ENCODE results near the gene SHMT1.
"Not testable (repeated sequence)": the region's sequence is repeated elsewhere in the genome, so short reads cannot be mapped to it uniquely, and the experiment has no call there.

Gene SHMT1

DNA sequence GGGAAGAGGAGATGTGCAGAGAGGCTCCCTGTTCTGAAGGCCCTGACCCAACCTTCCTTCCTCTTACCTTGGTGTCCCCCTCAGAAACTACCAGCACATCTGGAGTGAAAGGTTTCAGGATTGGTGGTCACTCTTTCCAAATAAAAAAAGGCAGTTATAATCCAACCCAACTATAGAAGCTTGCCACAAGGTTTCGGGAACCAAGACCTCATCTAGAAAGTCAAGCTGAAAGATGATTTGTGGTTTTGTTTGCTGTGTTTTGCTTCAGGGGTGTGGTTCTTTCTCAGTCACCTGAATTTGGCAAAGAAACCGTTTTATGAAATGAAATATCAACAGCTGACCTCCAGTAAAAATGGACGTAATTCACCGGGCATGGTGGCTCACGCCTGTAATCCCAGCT is 19.3 kb downstream of the SHMT1 start:
- no peaks in the 10 kb centered on the region for H3K27me3 ChIP-seq (ENCODE audit: insufficient read depth, low read depth)
- H3K9ac ChIP-seq: no peak overlapping the region
- H3K79me2 ChIP-seq (ENCODE audit: insufficient read depth, low read depth): no peaks in the 10 kb centered on the region
- peaks cover 34% of the 10 kb centered on the region for H3K4me1 ChIP-seq (ENCODE audit: low read depth, poor library complexity, severe bottlenecking)
- H3K36me3 ChIP-seq (ENCODE audit: insufficient read depth): no peaks in the 10 kb centered on the region
- peak overlapping the region; percentile 53; the same call in 1 of the 2 replicates for H3K27ac ChIP-seq
- TF ChIP-seq, protein P1, sequence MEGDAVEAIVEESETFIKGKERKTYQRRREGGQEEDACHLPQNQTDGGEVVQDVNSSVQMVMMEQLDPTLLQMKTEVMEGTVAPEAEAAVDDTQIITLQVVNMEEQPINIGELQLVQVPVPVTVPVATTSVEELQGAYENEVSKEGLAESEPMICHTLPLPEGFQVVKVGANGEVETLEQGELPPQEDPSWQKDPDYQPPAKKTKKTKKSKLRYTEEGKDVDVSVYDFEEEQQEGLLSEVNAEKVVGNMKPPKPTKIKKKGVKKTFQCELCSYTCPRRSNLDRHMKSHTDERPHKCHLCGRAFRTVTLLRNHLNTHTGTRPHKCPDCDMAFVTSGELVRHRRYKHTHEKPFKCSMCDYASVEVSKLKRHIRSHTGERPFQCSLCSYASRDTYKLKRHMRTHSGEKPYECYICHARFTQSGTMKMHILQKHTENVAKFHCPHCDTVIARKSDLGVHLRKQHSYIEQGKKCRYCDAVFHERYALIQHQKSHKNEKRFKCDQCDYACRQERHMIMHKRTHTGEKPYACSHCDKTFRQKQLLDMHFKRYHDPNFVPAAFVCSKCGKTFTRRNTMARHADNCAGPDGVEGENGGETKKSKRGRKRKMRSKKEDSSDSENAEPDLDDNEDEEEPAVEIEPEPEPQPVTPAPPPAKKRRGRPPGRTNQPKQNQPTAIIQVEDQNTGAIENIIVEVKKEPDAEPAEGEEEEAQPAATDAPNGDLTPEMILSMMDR (conservative IDR thresholded peaks at IDR 0.05; ENCODE audit: low read depth, low read length): no peak
- H3K4me2 ChIP-seq: peak overlapping the region; percentile 50
- no peaks in the 10 kb centered on the region for H4K20me1 ChIP-seq (ENCODE audit: insufficient read depth)
- no peak overlapping the region for H3K4me3 ChIP-seq (IDR thresholded peaks at IDR 0.05; ENCODE audit: insufficient read depth, low read depth, low read length)
- no peak overlapping the region for H2AFZ ChIP-seq (ENCODE audit: low read depth)

DNA sequence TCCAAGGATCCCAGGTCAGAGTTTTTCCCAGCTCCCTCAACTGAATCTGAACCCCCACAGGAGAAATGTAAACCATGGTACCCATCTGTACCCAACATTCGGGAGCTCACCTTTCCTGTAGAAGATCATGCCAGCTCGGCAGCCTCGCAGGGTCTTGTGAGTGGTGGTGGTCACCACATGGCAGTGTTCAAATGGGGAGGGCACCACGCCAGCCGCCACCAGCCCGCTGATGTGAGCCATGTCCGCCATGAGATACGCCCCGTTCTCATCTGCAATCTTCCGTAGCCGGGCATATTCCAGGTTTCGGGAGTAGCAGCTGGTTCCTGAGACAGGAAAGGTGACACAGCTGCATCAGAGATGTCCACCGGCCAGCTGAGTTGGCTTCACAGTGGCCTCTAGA is 23.4 kb downstream of the SHMT1 start:
- no peak overlapping the region for H3K27ac ChIP-seq
- H3K4me3 ChIP-seq (IDR thresholded peaks at IDR 0.05; ENCODE audit: insufficient read depth, low read depth, low read length): no peak overlapping the region
- H3K9ac ChIP-seq: no peak overlapping the region
- peaks cover 29% of the 10 kb centered on the region for H3K4me1 ChIP-seq (ENCODE audit: low read depth, poor library complexity, severe bottlenecking)
- H3K79me2 ChIP-seq (ENCODE audit: insufficient read depth, low read depth): no peaks in the 10 kb centered on the region
- no peak overlapping the region for H2AFZ ChIP-seq (ENCODE audit: low read depth)
- TF ChIP-seq, protein P1 (conservative IDR thresholded peaks at IDR 0.05; ENCODE audit: low read depth, low read length): no peak
- H3K27me3 ChIP-seq (ENCODE audit: insufficient read depth, low read depth): no peaks in the 10 kb centered on the region
- no peaks in the 10 kb centered on the region for H3K36me3 ChIP-seq (ENCODE audit: insufficient read depth)
- no peak overlapping the region for H3K4me2 ChIP-seq
- H4K20me1 ChIP-seq (ENCODE audit: insufficient read depth): no peaks in the 10 kb centered on the region

DNA sequence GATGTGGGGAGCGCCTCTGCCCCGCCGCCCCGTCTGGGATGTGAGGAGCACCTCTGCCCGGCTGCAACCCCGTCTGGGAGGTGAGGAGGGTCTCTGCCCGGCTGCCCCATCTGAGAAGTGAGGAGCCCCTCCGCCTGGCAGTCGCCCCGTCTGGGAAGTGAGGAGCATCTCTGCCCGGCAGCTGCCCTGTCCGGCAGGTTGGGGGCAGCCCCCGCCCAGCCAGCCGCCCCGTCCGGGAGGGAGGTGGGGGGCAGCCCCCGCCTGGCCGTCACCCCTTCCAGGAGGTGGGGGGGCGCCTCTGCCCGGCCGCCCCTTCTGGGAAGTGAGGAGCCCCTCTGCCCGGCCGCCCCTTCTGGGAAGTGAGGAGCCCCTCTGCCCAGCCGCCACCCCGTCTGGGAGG is 25.2 kb downstream of the SHMT1 start:
- H2AFZ ChIP-seq (ENCODE audit: low read depth); H3K4me2 ChIP-seq; H3K9ac ChIP-seq; H3K27me3 ChIP-seq (ENCODE audit: insufficient read depth, low read depth); H3K36me3 ChIP-seq (ENCODE audit: insufficient read depth); H3K27ac ChIP-seq; H4K20me1 ChIP-seq (ENCODE audit: insufficient read depth); H3K79me2 ChIP-seq (ENCODE audit: insufficient read depth, low read depth); H3K4me3 ChIP-seq (IDR thresholded peaks at IDR 0.05; ENCODE audit: insufficient read depth, low read depth, low read length): not testable (repeated sequence)
- peaks cover 27% of the 10 kb centered on the region for H3K4me1 ChIP-seq (ENCODE audit: low read depth, poor library complexity, severe bottlenecking)

DNA sequence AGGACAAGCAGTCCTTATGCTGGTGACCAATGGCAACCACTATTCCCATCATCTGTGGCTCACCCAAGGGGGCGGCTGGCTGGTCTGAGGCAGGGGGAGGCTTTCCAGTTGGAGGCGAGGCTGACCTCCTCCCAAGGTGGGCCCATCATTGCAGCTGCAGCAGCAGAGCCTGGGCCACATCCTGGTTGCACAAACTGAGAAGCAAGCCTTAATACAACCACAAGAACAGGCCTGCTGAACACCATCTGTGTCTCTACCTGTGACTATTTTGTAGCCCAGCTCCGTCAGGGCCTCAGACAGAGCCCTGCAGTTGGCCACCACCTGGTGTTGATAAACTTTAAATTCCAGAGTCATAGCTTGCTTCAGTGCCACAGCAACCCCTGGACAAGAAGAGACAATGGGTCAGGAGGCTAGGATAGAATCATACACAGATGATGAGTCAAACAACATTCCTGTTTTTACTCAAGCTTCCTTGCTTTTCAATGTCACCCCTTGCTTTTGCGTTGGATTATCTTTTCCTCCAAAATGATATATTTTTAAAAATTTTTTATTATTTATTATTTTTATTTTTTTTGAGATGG is 30.4 kb downstream of the SHMT1 start:
- Histone ChIP-seq H3K36me3 (ENCODE audit: insufficient read depth) (no peaks in the 10 kb centered on the region), H3K4me3 (IDR thresholded peaks at IDR 0.05; ENCODE audit: insufficient read depth, low read depth, low read length) (no peak overlapping the region), H3K27ac (peak overlapping the region; percentile 45), H3K4me1 (ENCODE audit: low read depth, poor library complexity, severe bottlenecking) (peaks cover 66% of the 10 kb centered on the region), H3K4me2 (peak overlapping the region; percentile 60), H3K79me2 (ENCODE audit: insufficient read depth, low read depth) (no peaks in the 10 kb centered on the region), H2AFZ (ENCODE audit: low read depth) (no peak overlapping the region), H3K27me3 (ENCODE audit: insufficient read depth, low read depth) (no peaks in the 10 kb centered on the region), H4K20me1 (ENCODE audit: insufficient read depth) (no peaks in the 10 kb centered on the region), H3K9ac (no peak overlapping the region)
- TF ChIP-seq, protein P1 (conservative IDR thresholded peaks at IDR 0.05; ENCODE audit: low read depth, low read length): no peak

DNA sequence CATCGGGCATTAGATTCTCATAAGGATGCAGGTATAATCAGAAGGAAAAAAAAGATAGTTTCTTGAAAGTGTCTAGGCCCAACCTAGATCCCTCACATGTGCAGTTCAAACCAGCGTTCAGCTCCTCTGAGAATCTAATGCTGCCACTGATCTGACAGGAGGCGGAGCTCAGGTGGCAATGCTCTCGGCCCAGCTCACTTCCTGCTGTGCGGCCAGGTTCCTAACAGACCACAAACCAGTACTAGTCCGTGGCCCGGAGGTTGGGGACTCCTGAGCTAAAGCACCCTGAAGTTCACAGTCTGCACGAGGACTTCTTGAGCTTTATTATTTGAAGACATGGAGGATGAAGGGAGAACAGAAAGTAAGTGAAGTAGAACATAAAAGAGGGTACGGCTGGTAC is 31.5 kb downstream of the SHMT1 start:
- no peaks in the 10 kb centered on the region for H3K79me2 ChIP-seq (ENCODE audit: insufficient read depth, low read depth)
- peak overlapping the region; percentile 45 for H3K27ac ChIP-seq
- no peaks in the 10 kb centered on the region for H3K27me3 ChIP-seq (ENCODE audit: insufficient read depth, low read depth)
- H4K20me1 ChIP-seq (ENCODE audit: insufficient read depth): no peaks in the 10 kb centered on the region
- no peak overlapping the region for H3K9ac ChIP-seq
- H3K4me2 ChIP-seq: peak overlapping the region; percentile 60; the same call in 1 of the 2 replicates
- peaks cover 77% of the 10 kb centered on the region for H3K4me1 ChIP-seq (ENCODE audit: low read depth, poor library complexity, severe bottlenecking)
- H3K36me3 ChIP-seq (ENCODE audit: insufficient read depth): no peaks in the 10 kb centered on the region
- H3K4me3 ChIP-seq (IDR thresholded peaks at IDR 0.05; ENCODE audit: insufficient read depth, low read depth, low read length): no peak overlapping the region
- H2AFZ ChIP-seq (ENCODE audit: low read depth): no peak overlapping the region
- TF ChIP-seq, protein P1 (conservative IDR thresholded peaks at IDR 0.05; ENCODE audit: low read depth, low read length): no peak
